GM21786 (cell line): ENCODE results near the gene LRRC59.
A peak's percentile ranks its signal among the peaks of the same experiment; 100 is the strongest.
"Not testable (repeated sequence)": the region's sequence is repeated elsewhere in the genome, so short reads cannot be mapped to it uniquely, and the experiment has no call there.

Source experiments
- ATAC-seq: cut with Tn5 transposase; IDR thresholded peaks from one replicate; pipeline ENCODE4 v1.9.1; 2021; ENCODE audit not compliant: unreplicated experiment

LRRC59 gene

GRCh38 chr17:50424996-50425681 is 27.8 kb upstream of the LRRC59 start:
- no peak for ATAC-seq

GRCh38 chr17:50424246-50424995 is 27.1 kb upstream of the LRRC59 start:
- no peak for ATAC-seq

- no peak for ATAC-seq
Measured at GRCh38 chr17:50423553-50424159, 26.3 kb upstream of the LRRC59 start.

- no peak for ATAC-seq
Measured at GRCh38 chr17:50422738-50423137, 25.4 kb upstream of the LRRC59 start.

GRCh38 chr17:50421308-50422051 is 24.2 kb upstream of the LRRC59 start:
- ATAC-seq: peak; percentile 50

GRCh38 chr17:50420419-50421112 is 23.2 kb upstream of the LRRC59 start:
- no peak for ATAC-seq

- ATAC-seq: not testable (repeated sequence)
Measured at GRCh38 chr17:50419577-50419976, 22.3 kb upstream of the LRRC59 start.

- no peak for ATAC-seq
Measured at GRCh38 chr17:50414808-50415207, 17.5 kb upstream of the LRRC59 start.

- ATAC-seq: no peak
Measured at GRCh38 chr17:50412188-50412732, 14.9 kb upstream of the LRRC59 start.

- no peak for ATAC-seq
Measured at GRCh38 chr17:50407921-50408320, 10.6 kb upstream of the LRRC59 start.

GRCh38 chr17:50406578-50406977 is 9.3 kb upstream of the LRRC59 start:
- no peak for ATAC-seq

GRCh38 chr17:50405351-50405750 is 8.0 kb upstream of the LRRC59 start:
- not testable (repeated sequence) for ATAC-seq

GRCh38 chr17:50399591-50399990 is 2.3 kb upstream of the LRRC59 start:
- not testable (repeated sequence) for ATAC-seq

GRCh38 chr17:50398672-50399071 is 1.3 kb upstream of the LRRC59 start:
- ATAC-seq: not testable (repeated sequence)

GRCh38 chr17:50397919-50398285 is 579 bp upstream of the LRRC59 start:
- ATAC-seq: no peak

GRCh38 chr17:50396261-50397110 is 837 bp downstream of the LRRC59 start:
- ATAC-seq: no peak

GRCh38 chr17:50394711-50395110 is 2.6 kb downstream of the LRRC59 start:
- no peak for ATAC-seq

GRCh38 chr17:50393700-50394099 is 3.6 kb downstream of the LRRC59 start:
- ATAC-seq: no peak

- ATAC-seq: no peak
Measured at GRCh38 chr17:50392621-50393020, 4.7 kb downstream of the LRRC59 start.

GRCh38 chr17:50389534-50389933 is 7.8 kb downstream of the LRRC59 start:
- no peak for ATAC-seq
